Aorta (tissue), 5 donors: ENCODE data around the gene KCNN2. TPM values are rescaled to one million over a fixed set of nuclear protein-coding genes. Genes with fewer than 3 reads are reported as not detected.

Experiments used
- ATAC-seq: fragments of 200-7000 bp; cut with Tn5 transposase; one replicate; pipeline ENCODE4 v1.9.1; 2022; ENCODE audit warnings: moderate library complexity; ENCODE audit not compliant: low FRiP score
- DNase-seq, 2 donors: peaks; one replicate each; pipeline ENCODE4 v3.0.0-alpha.2; 2020
- H3K27ac ChIP-seq, 2 donors: one replicate each; pipeline ENCODE4 v1.5.1; 2013; ENCODE audit warnings: low read length in 2 of 2, mild to moderate bottlenecking in 2 of 2, moderate library complexity in 2 of 2, control low read depth in 1 of 2, inconsistent platforms in 1 of 2, low read depth in 1 of 2
- H3K27me3 ChIP-seq, 2 donors: one replicate each; pipeline ENCODE4 v1.6.1; 2013; ENCODE audit warnings: control low read depth in 1 of 2, low read length in 1 of 2, mild to moderate bottlenecking in 1 of 2, moderate library complexity in 1 of 2; ENCODE audit not compliant: insufficient read depth in 2 of 2, control insufficient read depth in 1 of 2
- H3K36me3 ChIP-seq, 2 donors: one replicate each; pipeline ENCODE4 v1.6.1; 2013; ENCODE audit warnings: control low read depth in 1 of 2, low read length in 1 of 2, mild to moderate bottlenecking in 1 of 2; ENCODE audit not compliant: insufficient read depth in 2 of 2, control insufficient read depth in 1 of 2
- H3K4me1 ChIP-seq, 2 donors: one replicate each; pipeline ENCODE4 v1.6.1; 2013; ENCODE audit warnings: low read length in 2 of 2, control low read depth in 1 of 2, mild to moderate bottlenecking in 1 of 2, moderate library complexity in 1 of 2; ENCODE audit not compliant: insufficient read depth in 2 of 2, control insufficient read depth in 1 of 2
- H3K4me3 ChIP-seq, 2 donors: one replicate each; pipeline ENCODE4 v1.5.1; 2013; ENCODE audit warnings: low read length in 2 of 2, control low read depth in 1 of 2, mild to moderate bottlenecking in 1 of 2
- H3K9me3 ChIP-seq: one replicate; pipeline ENCODE4 v1.6.1; 2013; ENCODE audit warnings: mild to moderate bottlenecking, low read length; ENCODE audit not compliant: control insufficient read depth
- WGBS, 2 donors: extraction: QIAGEN DNeasy Blood & Tissue Kit; methylation state at CpG; one replicate each; pipeline ENCODE4 v1.1.7; 2013; 5-methylcytosine and 5-hydroxymethylcytosine counted together
- intact Hi-C, 2 donors: fragments of 100-400 bp; cut with DNase I; formaldehyde crosslinking; loops; one replicate each; pipeline versions ENCODE4 v1.14.2 to v1.15.0; 2022
- polyA plus RNA-seq, 2 donors: library from polyadenylated mRNA; stranded (reverse); fragments of 200-250 nt; gene quantifications; one replicate each; pipeline ENCODE4 v1.2.3, GENCODE V29; 2013
- total RNA-seq, 2 donors: library from RNA; stranded (reverse); fragmentation: NEBNext Ultra II Directional; extraction: Animal tissue kit (Norgen Biotek cat#: 25700); gene quantifications; one replicate each; pipeline ENCODE4 v1.2.1, GENCODE V29; 2021
- donor health status: healthy with polysubstance abuse.
- donor health status: Bipolar disorder and iron deficiency.
- donor health status: DM: no; HTN: no; CAD: no.
- donor health status: DM: no; HTN: no; CAD: no.
- donor health status: DM: yes; HTN: yes; CAD: no.

The KCNN2 gene
- total and polyA plus RNA-seq, 4 donors = 0.32 to 0.57 TPM; not detected in 2

- H3K36me3 ChIP-seq = no peaks in the 10 kb centered on the region
- H3K4me1 ChIP-seq = no peaks in the 10 kb centered on the region
- H3K9me3 ChIP-seq = peaks cover 1% of the 10 kb centered on the region
- H3K27me3 ChIP-seq = no peaks in the 10 kb centered on the region
- intact Hi-C loops = no loop called here
- no peak overlapping the region for H3K4me3 ChIP-seq
- DNase-seq (no peak), ATAC-seq (no peak)
- no peak overlapping the region for H3K27ac ChIP-seq
- WGBS, 2 donors = 60 to 61% methylated on average over 3 of the region's 3 CpGs
Observed at GRCh38 chr5:114327474-114327873, 34.4 kb upstream of the KCNN2 start.

- 60 to 66% methylated on average over 3 of the region's 3 CpGs for WGBS, 2 donors
- DNase-seq (no peak), ATAC-seq (no peak)
- intact Hi-C loops = no loop called here
- H3K36me3 ChIP-seq = no peaks in the 10 kb centered on the region
- no peak overlapping the region for H3K4me3 ChIP-seq
- H3K9me3 ChIP-seq = peaks cover 1% of the 10 kb centered on the region
- H3K27ac ChIP-seq = no peak overlapping the region
- H3K27me3 ChIP-seq = no peaks in the 10 kb centered on the region
- H3K4me1 ChIP-seq = no peaks in the 10 kb centered on the region
Observed at GRCh38 chr5:114327987-114328386, 33.9 kb upstream of the KCNN2 start.

GRCh38 chr5:114330916-114331531 is 30.8 kb upstream of the KCNN2 start:
- peaks cover 1% of the 10 kb centered on the region for H3K9me3 ChIP-seq
- ATAC-seq (no peak), DNase-seq (no peak)
- intact Hi-C loops = no loop called here
- no peaks in the 10 kb centered on the region for H3K27me3 ChIP-seq
- WGBS, 2 donors = 88 to 89% methylated on average over 7 of the region's 7 CpGs
- no peak overlapping the region for H3K4me3 ChIP-seq
- H3K27ac ChIP-seq = no peak overlapping the region
- no peaks in the 10 kb centered on the region for H3K36me3 ChIP-seq
- no peaks in the 10 kb centered on the region for H3K4me1 ChIP-seq

- H3K4me1 ChIP-seq = no peaks in the 10 kb centered on the region
- no peaks in the 10 kb centered on the region for H3K27me3 ChIP-seq
- intact Hi-C loops = no loop called here
Observed at GRCh38 chr5:114332493-114332892, 29.4 kb upstream of the KCNN2 start.

GRCh38 chr5:114332925-114333324 is 28.9 kb upstream of the KCNN2 start:
- WGBS, 2 donors = 48 to 53% methylated on average over 5 of the region's 5 CpGs
- H3K9me3 ChIP-seq = peaks cover 1% of the 10 kb centered on the region
- intact Hi-C loops = no loop called here
- no peak overlapping the region for H3K27ac ChIP-seq
- H3K4me1 ChIP-seq = no peaks in the 10 kb centered on the region
- no peaks in the 10 kb centered on the region for H3K36me3 ChIP-seq
- H3K27me3 ChIP-seq = no peaks in the 10 kb centered on the region
- DNase-seq = no peak
- ATAC-seq = no peak
- H3K4me3 ChIP-seq = no peak overlapping the region

More at GRCh38 chr5:114332493-114332892, 29.4 kb upstream of the KCNN2 start:
- no peak overlapping the region for H3K4me3 ChIP-seq
- H3K9me3 ChIP-seq = peaks cover 1% of the 10 kb centered on the region
- DNase-seq (no peak), ATAC-seq (no peak)
- H3K36me3 ChIP-seq = no peaks in the 10 kb centered on the region
- no peak overlapping the region for H3K27ac ChIP-seq

GRCh38 chr5:114335391-114335790 is 26.5 kb upstream of the KCNN2 start:
- Histone ChIP-seq H3K36me3 (no peaks in the 10 kb centered on the region), H3K4me3 (no peak overlapping the region), H3K4me1 (no peaks in the 10 kb centered on the region), H3K27me3 (no peaks in the 10 kb centered on the region), H3K27ac (no peak overlapping the region), H3K9me3 (peaks cover 7% of the 10 kb centered on the region)
- no peak for DNase-seq
- ATAC-seq = no peak
- intact Hi-C loops = no loop called here
- WGBS, 2 donors = 3 to 4% methylated on average over 1 of the region's 1 CpG

- DNase-seq = no peak
- Histone ChIP-seq H3K27me3 (no peaks in the 10 kb centered on the region), H3K4me3 (no peak overlapping the region), H3K36me3 (no peaks in the 10 kb centered on the region), H3K4me1 (no peaks in the 10 kb centered on the region), H3K9me3 (peaks cover 7% of the 10 kb centered on the region), H3K27ac (no peak overlapping the region)
- intact Hi-C loops = no loop called here
- 83 to 89% methylated on average over 3 of the region's 3 CpGs for WGBS, 2 donors
- ATAC-seq = no peak
Observed at GRCh38 chr5:114339108-114339507, 22.8 kb upstream of the KCNN2 start.

GRCh38 chr5:114346181-114346580 is 15.7 kb upstream of the KCNN2 start:
- ATAC-seq = no peak
- H3K27me3 ChIP-seq = peaks cover 0 to 1% of the 10 kb centered on the region in 2 donors
- intact Hi-C loops = no loop called here
- WGBS, 2 donors = 70 to 82% methylated on average over 4 of the region's 4 CpGs
- no peaks in the 10 kb centered on the region for H3K36me3 ChIP-seq
- DNase-seq = no peak
- H3K4me1 ChIP-seq = no peaks in the 10 kb centered on the region
- no peak overlapping the region for H3K27ac ChIP-seq
- no peak overlapping the region for H3K4me3 ChIP-seq
- no peaks in the 10 kb centered on the region for H3K9me3 ChIP-seq

- Histone ChIP-seq H3K27me3 (no peaks in the 10 kb centered on the region), H3K27ac (no peak overlapping the region), H3K4me3 (no peak overlapping the region), H3K9me3 (no peaks in the 10 kb centered on the region), H3K36me3 (no peaks in the 10 kb centered on the region), H3K4me1 (no peaks in the 10 kb centered on the region)
- no peak for DNase-seq
- intact Hi-C loops = no loop called here
- no peak for ATAC-seq
- 27 to 32% methylated on average over 5 of the region's 5 CpGs for WGBS, 2 donors
Observed at GRCh38 chr5:114355086-114355830, 6.6 kb upstream of the KCNN2 start.
